Activated CD4-positive, alpha-beta memory T cell treated with anti-CD3 and anti-CD28 coated beads for 36 hours (primary cell): ENCODE data around the gene MS4A18. TPM values are rescaled to one million over a fixed set of nuclear protein-coding genes. Genes with fewer than 3 reads are reported as not detected.
"Not testable (repeated sequence)": the region's sequence is repeated elsewhere in the genome, so short reads cannot be mapped to it uniquely, and the experiment has no call there.

Experiments
- CTCF ChIA-PET: fragments of 350-600 bp; sonication (Branson Sonifier 250); formaldehyde crosslinking; loops from one replicate; lab custom pipeline; 2021; ENCODE audit warnings: antibody characterized with exemption, inconsistent platforms; lab: Charles Lee
- POLR2A ChIA-PET: fragments of 350-600 bp; sonication (Branson Sonifier 250); formaldehyde crosslinking; loops from one replicate; lab custom pipeline; 2021; ENCODE audit warnings: antibody characterized with exemption; lab: Charles Lee
- DNase-seq: peaks from one replicate; pipeline ENCODE4 v3.0.0-alpha.2; 2020
- H3K27ac Mint-ChIP-seq: one replicate; pipeline ENCODE4 v1.8.0; 2021; ENCODE audit warnings: mixed read lengths
- H3K27me3 Mint-ChIP-seq: one replicate; pipeline ENCODE4 v1.8.0; 2021; ENCODE audit warnings: mixed read lengths
- H3K36me3 Mint-ChIP-seq: one replicate; pipeline ENCODE4 v1.8.0; 2021; ENCODE audit warnings: mixed read lengths
- H3K4me1 Mint-ChIP-seq: one replicate; pipeline ENCODE4 v1.8.0; 2021; ENCODE audit warnings: low read depth, mixed read lengths
- H3K4me3 Mint-ChIP-seq: one replicate; pipeline ENCODE4 v1.8.0; 2021; ENCODE audit warnings: mild to moderate bottlenecking, mixed read lengths
- H3K9me3 Mint-ChIP-seq: one replicate; pipeline ENCODE4 v1.8.0; 2021; ENCODE audit warnings: mixed read lengths
- intact Hi-C: fragments of 100-400 bp; cut with micrococcal nuclease; formaldehyde crosslinking; loops from one replicate; pipeline ENCODE4 v1.15.1; 2023
- total RNA-seq, 2 experiments: library from RNA; stranded (reverse); gene quantifications; one replicate each; pipeline ENCODE4 v1.2.3, GENCODE V29; 2021

MS4A18 gene
- total RNA-seq: not detected

DNA sequence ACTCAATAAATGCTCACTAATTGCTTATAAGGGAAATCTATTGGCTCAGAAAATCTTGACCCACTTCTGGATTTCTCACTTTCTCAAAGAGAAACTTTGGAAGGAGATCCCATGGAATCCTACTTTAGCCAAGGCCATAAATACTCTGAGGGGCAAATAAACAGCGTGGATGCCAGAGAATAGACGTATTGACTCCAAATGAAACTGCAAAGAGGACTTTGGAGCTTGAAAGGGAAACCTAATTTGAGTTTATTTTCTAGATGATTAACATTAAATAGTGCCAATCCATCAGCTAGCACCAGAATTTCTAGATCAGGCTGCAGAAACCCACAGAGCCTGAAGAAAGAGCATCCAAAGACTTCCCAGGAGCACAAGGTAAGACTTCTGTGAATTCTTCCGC is at the start of gene MS4A18:
TSS of gene MS4A18 (plus strand) at position 301 of the 400 bp plus-strand sequence.
- Mint-ChIP-seq H3K4me1 (no peaks in the 10 kb centered on the region), H3K27ac (no peak within 1 kb of the TSS), H3K9me3 (no peaks in the 10 kb centered on the region), H3K4me3 (no peak within 1 kb of the TSS), H3K27me3 (peaks cover 11% of the 10 kb centered on the region), H3K36me3 (no peaks in the 10 kb centered on the region)
- POLR2A ChIA-PET: no interaction called here
- CTCF ChIA-PET: no interaction called here
- no peak for DNase-seq
- intact Hi-C loops: no loop called here

DNA sequence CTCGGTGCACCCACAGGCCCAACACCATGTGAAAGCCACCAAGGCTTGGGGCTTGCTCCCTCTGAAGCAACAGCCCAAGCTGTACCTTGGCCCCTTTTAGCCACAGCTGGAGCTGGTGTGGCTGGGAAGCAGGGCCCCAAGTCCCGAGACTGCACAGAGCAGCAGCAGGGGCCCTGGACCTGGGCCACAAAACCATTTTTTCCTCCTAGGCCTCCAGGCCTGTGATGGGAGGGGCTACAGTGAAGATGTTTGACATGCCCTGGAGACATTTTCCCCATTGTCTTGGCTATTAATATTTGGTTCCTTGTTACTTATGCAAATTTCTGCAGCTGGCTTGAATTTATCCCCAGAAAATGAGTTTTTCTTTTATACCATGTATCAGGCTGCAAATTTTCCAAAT is 46.3 kb upstream of the MS4A18 start:
- H3K27ac Mint-ChIP-seq, DNase-seq, H3K27me3 Mint-ChIP-seq, intact Hi-C loops, H3K4me1 Mint-ChIP-seq, POLR2A ChIA-PET, H3K4me3 Mint-ChIP-seq: not testable (repeated sequence)
- CTCF ChIA-PET: interaction anchor here (0.7 kb wide), 1 partner anchor 443 kb away, joined by 3 read pairs; no protein-coding TSS in a partner anchor
- peaks cover 30% of the 10 kb centered on the region for H3K9me3 Mint-ChIP-seq
- H3K36me3 Mint-ChIP-seq: peaks cover 11% of the 10 kb centered on the region

DNA sequence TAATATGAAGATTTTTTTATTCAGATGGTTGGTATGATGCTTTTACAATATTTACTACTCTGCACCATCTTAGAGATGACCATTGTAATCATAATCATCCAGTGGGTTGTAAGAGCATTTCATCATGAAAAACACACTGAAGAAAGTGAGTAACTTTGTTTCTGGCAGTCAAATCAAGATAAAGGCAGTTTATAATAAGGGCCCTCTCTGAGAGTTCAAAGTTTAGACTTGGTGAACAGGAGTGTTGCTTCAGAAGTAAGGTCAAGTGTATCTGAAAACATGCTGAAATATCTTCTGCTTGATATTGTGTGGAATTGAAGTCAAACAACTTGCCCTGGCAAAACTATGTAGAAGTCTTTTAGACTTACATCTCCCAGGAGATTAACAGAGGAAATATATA is 44.6 kb upstream of the MS4A18 start:
- Mint-ChIP-seq H3K36me3 (peaks cover 11% of the 10 kb centered on the region), H3K4me1 (no peaks in the 10 kb centered on the region), H3K27ac (no peak overlapping the region), H3K4me3 (no peak overlapping the region), H3K9me3 (peaks cover 27% of the 10 kb centered on the region), H3K27me3 (peaks cover 9% of the 10 kb centered on the region)
- ChIA-PET CTCF (no interaction called here), POLR2A (no interaction called here)
- no peak for DNase-seq
- intact Hi-C loops: no loop called here

- no peak overlapping the region for H3K4me3 Mint-ChIP-seq
- POLR2A ChIA-PET: no interaction called here
- CTCF ChIA-PET: no interaction called here
- no peak overlapping the region for H3K27ac Mint-ChIP-seq
- DNase-seq: no peak
- H3K27me3 Mint-ChIP-seq: peaks cover 9% of the 10 kb centered on the region
- H3K4me1 Mint-ChIP-seq: no peaks in the 10 kb centered on the region
- H3K36me3 Mint-ChIP-seq: peaks cover 11% of the 10 kb centered on the region
- H3K9me3 Mint-ChIP-seq: peaks cover 27% of the 10 kb centered on the region
- intact Hi-C loops: no loop called here
These were observed 43.9 kb upstream of the MS4A18 start for GRCh38 chr11:60680455-60681119.

- POLR2A ChIA-PET, H3K4me1 Mint-ChIP-seq, CTCF ChIA-PET: not testable (repeated sequence)
These were observed 40.0 kb upstream of the MS4A18 start for GRCh38 chr11:60684541-60684848.

GRCh38 chr11:60691661-60692060 is 32.9 kb upstream of the MS4A18 start:
- CTCF ChIA-PET: no interaction called here
- intact Hi-C loops: no loop called here
- Mint-ChIP-seq H3K36me3 (no peaks in the 10 kb centered on the region), H3K4me1 (no peaks in the 10 kb centered on the region), H3K27ac (no peak overlapping the region), H3K27me3 (peaks cover 2% of the 10 kb centered on the region), H3K4me3 (no peak overlapping the region), H3K9me3 (no peaks in the 10 kb centered on the region)
- POLR2A ChIA-PET: no interaction called here
- no peak for DNase-seq

More at GRCh38 chr11:60684541-60684848, 40.0 kb upstream of the MS4A18 start:
- H3K27ac Mint-ChIP-seq, H3K4me3 Mint-ChIP-seq, H3K9me3 Mint-ChIP-seq, intact Hi-C loops, H3K36me3 Mint-ChIP-seq, H3K27me3 Mint-ChIP-seq, DNase-seq: not testable (repeated sequence)

DNA sequence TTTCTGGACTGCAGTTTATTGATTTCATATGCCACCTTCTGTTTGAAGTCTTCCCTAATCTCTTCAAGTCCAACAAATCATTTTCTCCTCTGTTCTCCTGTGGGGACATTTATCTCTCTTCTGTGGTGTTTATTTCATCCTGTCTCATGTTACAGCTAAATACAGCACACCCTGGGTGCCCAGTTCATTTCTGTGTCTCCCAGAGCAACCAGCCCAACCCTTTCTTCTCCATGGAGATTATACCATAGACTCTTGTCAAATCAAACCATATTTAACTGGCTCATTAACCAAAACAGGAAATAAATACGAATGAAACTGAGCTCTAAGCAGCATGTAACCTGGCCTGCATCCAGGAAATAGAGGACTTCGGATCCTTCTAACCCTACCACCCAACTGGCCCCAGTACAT is 25.2 kb upstream of the MS4A18 start, which contains the start of gene MS4A8:
TSS of gene MS4A8 (plus strand) at position 329 of the 408 bp plus-strand sequence. CDS start 1,249 bp downstream, outside the sequence.
- POLR2A ChIA-PET: no interaction called here
- H3K27ac Mint-ChIP-seq: no peak within 1 kb of the TSS
- H3K36me3 Mint-ChIP-seq: no peaks in the 10 kb centered on the region
- no peak for DNase-seq
- H3K4me3 Mint-ChIP-seq: no peak within 1 kb of the TSS
- CTCF ChIA-PET: interaction anchor here (1.4 kb wide), 1 partner anchor 64 kb away, joined by 3 read pairs; no protein-coding TSS in a partner anchor
- no peaks in the 10 kb centered on the region for H3K9me3 Mint-ChIP-seq
- H3K27me3 Mint-ChIP-seq: peaks cover 1% of the 10 kb centered on the region
- intact Hi-C loops: no loop called here
- H3K4me1 Mint-ChIP-seq: no peaks in the 10 kb centered on the region

- Mint-ChIP-seq H3K4me3 (no peak overlapping the region), H3K9me3 (no peaks in the 10 kb centered on the region), H3K36me3 (no peaks in the 10 kb centered on the region), H3K27me3 (peaks cover 3% of the 10 kb centered on the region), H3K27ac (no peak overlapping the region), H3K4me1 (no peaks in the 10 kb centered on the region)
- ChIA-PET POLR2A (no interaction called here), CTCF (interaction anchor here (1.4 kb wide), 1 partner anchor 64 kb away, joined by 3 read pairs; no protein-coding TSS in a partner anchor)
- intact Hi-C loops: no loop called here
- no peak for DNase-seq
These were observed 24.6 kb upstream of the MS4A18 start for GRCh38 chr11:60699936-60700335.

- no peaks in the 10 kb centered on the region for H3K36me3 Mint-ChIP-seq
- DNase-seq: no peak
- ChIA-PET POLR2A (no interaction called here), CTCF (no interaction called here)
- no peak overlapping the region for H3K27ac Mint-ChIP-seq
- no peak overlapping the region for H3K4me3 Mint-ChIP-seq
- peaks cover 3% of the 10 kb centered on the region for H3K27me3 Mint-ChIP-seq
- no peaks in the 10 kb centered on the region for H3K4me1 Mint-ChIP-seq
- H3K9me3 Mint-ChIP-seq: no peaks in the 10 kb centered on the region
- intact Hi-C loops: no loop called here
These were observed 23.6 kb upstream of the MS4A18 start for GRCh38 chr11:60700689-60701468.

GRCh38 chr11:60701469-60701818 is 23.1 kb upstream of the MS4A18 start:
- CTCF ChIA-PET: no interaction called here

DNA sequence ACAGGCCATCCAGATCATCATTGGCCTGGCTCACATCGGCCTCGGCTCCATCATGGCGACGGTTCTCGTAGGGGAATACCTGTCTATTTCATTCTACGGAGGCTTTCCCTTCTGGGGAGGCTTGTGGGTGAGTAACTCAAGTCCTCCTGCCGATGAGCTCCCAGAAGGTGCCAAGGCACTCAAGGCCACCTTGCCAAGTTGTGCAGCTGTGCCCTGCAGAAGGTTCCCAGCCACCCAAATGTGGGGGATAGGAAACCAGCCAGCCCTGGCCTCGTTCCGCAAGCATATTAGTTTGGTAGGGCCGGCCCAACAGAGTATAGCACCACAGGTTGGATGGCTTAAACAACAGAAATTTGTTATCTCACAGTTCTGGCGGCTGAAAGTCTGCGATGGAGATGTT is 21.1 kb upstream of the MS4A18 start:
- DNase-seq: no peak
- Mint-ChIP-seq H3K4me3 (no peak overlapping the region), H3K4me1 (no peaks in the 10 kb centered on the region), H3K36me3 (no peaks in the 10 kb centered on the region), H3K9me3 (no peaks in the 10 kb centered on the region), H3K27me3 (peaks cover 11% of the 10 kb centered on the region), H3K27ac (no peak overlapping the region)
- ChIA-PET POLR2A (no interaction called here), CTCF (no interaction called here)
- intact Hi-C loops: no loop called here

More at GRCh38 chr11:60701469-60701818, 23.1 kb upstream of the MS4A18 start:
- intact Hi-C loops: no loop called here
- Mint-ChIP-seq H3K36me3 (no peaks in the 10 kb centered on the region), H3K27ac (no peak overlapping the region), H3K9me3 (no peaks in the 10 kb centered on the region), H3K4me1 (no peaks in the 10 kb centered on the region), H3K4me3 (no peak overlapping the region), H3K27me3 (peaks cover 3% of the 10 kb centered on the region)
- DNase-seq: no peak
- POLR2A ChIA-PET: no interaction called here

DNA sequence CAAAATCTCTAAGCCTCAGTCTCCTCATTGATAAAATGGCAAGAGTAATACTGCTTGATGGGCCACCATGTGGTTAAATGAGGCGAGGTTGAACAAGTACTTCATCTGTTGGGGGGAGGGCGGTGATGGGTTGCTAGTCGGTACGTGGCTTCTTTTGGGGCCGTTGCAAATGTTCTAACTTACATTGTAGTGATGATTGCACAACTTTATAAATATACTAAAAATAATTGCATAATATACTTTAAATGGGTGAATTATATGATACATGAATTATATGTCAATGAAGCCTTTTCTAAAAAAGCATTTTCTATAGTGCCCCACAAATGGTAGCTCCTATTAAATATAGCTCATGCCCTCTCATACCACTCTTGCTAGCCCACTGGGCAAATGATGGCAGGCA is 18.6 kb upstream of the MS4A18 start:
- no peak overlapping the region for H3K4me3 Mint-ChIP-seq
- no peaks in the 10 kb centered on the region for H3K36me3 Mint-ChIP-seq
- H3K27me3 Mint-ChIP-seq: peaks cover 13% of the 10 kb centered on the region
- POLR2A ChIA-PET: no interaction called here
- no peak overlapping the region for H3K27ac Mint-ChIP-seq
- intact Hi-C loops: no loop called here
- H3K9me3 Mint-ChIP-seq: no peaks in the 10 kb centered on the region
- CTCF ChIA-PET: no interaction called here
- no peak for DNase-seq
- H3K4me1 Mint-ChIP-seq: no peaks in the 10 kb centered on the region
